Vein endothelial cell (primary cell): ENCODE results near the gene RAB4B. TPM values are rescaled to one million over a fixed set of nuclear protein-coding genes. Genes with fewer than 3 reads are reported as not detected.

ENCODE experiments used
- total RNA-seq: library from RNA; depleted of rRNA; stranded (reverse); fragments of >200 nt; gene quantifications from 2 replicates; pipeline ENCODE4 v1.2.3, GENCODE V29; 2012

Gene RAB4B, protein sequence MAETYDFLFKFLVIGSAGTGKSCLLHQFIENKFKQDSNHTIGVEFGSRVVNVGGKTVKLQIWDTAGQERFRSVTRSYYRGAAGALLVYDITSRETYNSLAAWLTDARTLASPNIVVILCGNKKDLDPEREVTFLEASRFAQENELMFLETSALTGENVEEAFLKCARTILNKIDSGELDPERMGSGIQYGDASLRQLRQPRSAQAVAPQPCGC
- 14.6 and 19.6 TPM in 2 replicates for total RNA-seq

GRCh38 chr19:40777937-40778705 is at the start of gene RAB4B:
RAB4B (plus strand) TSS chr19:40778247; CDS start chr19:40778376, 129 bp downstream.

DNA sequence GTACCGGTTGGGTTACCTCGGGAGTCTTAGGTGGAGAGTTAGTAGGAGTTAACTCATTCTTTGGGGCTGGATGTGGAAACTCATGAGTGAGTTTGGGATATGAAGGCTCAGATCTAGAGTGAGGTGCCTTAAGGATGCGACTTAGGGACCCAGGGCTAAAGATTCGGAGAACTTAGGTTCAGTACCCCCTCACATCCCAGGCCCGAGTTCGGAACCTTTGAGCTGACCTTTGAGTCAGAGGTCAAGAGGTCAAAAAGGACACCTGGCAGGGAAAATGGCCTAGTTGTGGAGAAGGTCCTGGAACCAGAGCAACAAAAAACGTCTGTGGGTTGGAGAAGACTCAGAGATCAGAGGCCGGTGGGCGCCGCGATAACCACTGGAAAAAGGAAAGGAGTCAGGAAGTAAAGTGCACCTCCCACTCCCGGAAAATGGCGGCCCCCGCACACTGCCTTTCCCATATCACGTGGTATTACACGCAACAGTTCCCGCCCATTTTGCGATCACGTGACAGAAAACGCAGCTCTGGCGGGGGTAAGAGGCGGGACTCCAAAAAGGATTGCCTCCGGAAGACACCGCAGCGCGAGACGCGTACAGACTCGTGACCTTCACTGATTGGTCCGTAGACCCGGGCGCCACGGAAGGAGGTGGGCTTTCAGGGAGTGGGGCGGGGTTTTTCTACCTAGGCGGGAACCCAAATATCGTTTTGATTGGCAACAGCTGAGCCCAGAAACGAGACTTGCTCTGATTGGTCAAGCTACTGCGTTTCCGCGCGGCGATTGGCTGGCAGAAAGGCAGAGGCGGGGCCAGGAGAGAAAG is 27.8 kb upstream of the RAB4B start, which contains the start of gene ACTMAP:
ACTMAP (minus strand) TSS at position 420 of the 816 bp plus-strand sequence. CDS start 674 bp downstream, outside the sequence.

DNA sequence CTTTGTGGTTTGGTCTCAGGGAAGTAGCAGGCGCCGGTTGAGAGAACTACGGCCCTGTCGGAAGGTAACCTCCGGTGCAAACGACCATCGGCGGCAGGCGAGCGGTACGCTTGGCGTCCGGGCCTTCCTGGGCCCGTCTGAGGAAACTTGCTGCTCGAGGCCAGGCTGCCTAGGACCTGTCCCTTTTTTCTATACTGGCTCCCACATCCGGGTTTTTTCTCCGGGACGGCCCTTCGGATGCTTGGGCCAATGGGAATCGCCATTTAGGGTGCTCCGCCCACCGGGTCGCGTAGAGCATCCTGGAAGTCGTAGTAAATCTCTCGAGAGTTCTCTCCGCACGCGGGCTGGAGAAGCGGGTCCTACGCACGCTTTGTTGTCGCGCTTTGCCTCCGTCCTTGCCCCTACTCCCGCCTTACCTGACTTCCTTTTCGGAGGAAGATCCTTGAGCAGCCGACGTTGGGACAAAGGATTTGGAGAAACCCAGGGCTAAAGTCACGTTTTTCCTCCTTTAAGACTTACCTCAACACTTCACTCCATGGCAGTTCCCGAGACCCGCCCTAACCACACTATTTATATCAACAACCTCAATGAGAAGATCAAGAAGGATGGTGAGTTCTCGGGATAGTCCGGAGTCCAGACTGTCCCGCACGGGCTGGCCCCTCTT is 27.0 kb upstream of the RAB4B start, which contains the start of gene SNRPA:
SNRPA (plus strand) TSS at position 330 of the 664 bp plus-strand sequence; CDS start at position 536, 206 bp downstream.

GRCh38 chr19:40774916-40775631 is 3.0 kb upstream of the RAB4B start, which contains the start of gene MIA:
MIA (plus strand) TSS chr19:40775521; CDS start chr19:40775543, 22 bp downstream.

DNA sequence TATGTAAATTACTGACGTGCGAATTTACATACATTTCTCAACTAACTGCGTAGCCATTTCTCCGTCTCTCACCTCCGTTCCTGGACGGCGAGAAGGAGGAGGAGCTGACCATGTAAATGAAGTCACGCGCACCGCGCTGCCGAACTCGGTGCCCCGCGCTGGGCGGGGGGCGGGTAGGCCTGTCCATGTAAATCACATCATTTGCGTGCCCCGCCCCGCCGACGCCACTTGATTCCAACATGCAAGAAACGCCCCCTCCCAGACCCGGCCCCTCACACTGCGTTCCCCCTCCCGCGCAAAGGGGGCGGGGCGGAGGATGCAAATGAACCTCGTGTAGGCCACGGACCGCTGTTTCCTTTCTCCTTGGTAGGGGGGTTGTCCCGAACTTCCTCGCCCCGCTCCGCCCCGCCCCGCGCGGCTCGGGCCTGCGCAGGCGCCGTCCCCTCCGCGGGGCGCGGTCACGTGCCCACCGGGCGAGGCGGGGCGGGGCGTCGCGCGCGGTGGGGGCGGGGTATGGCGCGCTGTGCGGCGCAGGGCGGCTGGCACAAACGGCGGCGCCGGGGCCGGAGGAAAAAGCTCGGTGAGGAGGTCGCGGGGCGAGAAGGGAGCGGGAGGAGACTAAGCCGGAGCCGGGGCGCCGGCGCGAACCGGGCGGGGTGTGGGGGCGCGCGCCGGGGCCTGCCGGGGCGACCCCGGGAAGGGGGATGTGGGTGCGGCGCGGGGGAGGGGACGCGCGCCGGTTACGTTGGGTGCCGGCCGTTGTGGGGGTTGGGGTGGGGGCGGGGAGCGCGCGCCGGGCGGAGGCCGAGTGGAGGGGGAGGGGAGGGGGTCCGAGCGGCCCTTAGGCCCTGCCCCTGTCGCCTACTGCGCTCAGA is 20.9 kb downstream of the RAB4B start, which contains the start of gene EGLN2:
EGLN2 (plus strand) TSS at position 509 of the 875 bp plus-strand sequence. CDS start 1,382 bp downstream, outside the sequence.

Other genes starting within 250 kb of the RAB4B start
- gene SHKBP1, start 201.4 kb upstream of the RAB4B start, total RNA-seq, result 20.2 and 29.7 TPM in 2 replicates
- gene LTBP4, start 176.9 kb upstream of the RAB4B start, total RNA-seq, result 5.3 and 33.6 TPM in 2 replicates
- 23.5 and 30.2 TPM in 2 replicates for gene NUMBL, start 87.6 kb upstream of the RAB4B start, total RNA-seq
- gene COQ8B, start 61.4 kb upstream of the RAB4B start, total RNA-seq, result 13.5 and 18.3 TPM in 2 replicates
- gene ITPKC, start 61.1 kb upstream of the RAB4B start, total RNA-seq, result 13.4 and 20.2 TPM in 2 replicates
- gene ACTMAP, start 27.8 kb upstream of the RAB4B start, total RNA-seq, result 1.1 and 1.6 TPM in 2 replicates
- 55.1 and 61.4 TPM in 2 replicates for gene SNRPA, start 27.0 kb upstream of the RAB4B start, total RNA-seq
- gene MIA, start 2.7 kb upstream of the RAB4B start, total RNA-seq, result not detected in 2 replicates
- gene EGLN2, start 20.9 kb downstream of the RAB4B start, total RNA-seq, result 92.3 and 102 TPM in 2 replicates
- gene CYP2A6, start 72.2 kb downstream of the RAB4B start, total RNA-seq, result not detected in 2 replicates
- gene CYP2A7, start 104.0 kb downstream of the RAB4B start, total RNA-seq, result not detected in 2 replicates
- not detected in 2 replicates for gene CYP2B6, start 213.0 kb downstream of the RAB4B start, total RNA-seq